C4-2B (cell line): ENCODE data around the gene CCDC85B.

Source experiments
- H3K27ac ChIP-seq: fragments of 450-650 bp; 2 replicates; pipeline ENCODE4 v1.5.1; 2017
- CTCF ChIP-seq: fragments of 450-650 bp; conservative IDR thresholded peaks from 2 replicates; pipeline ENCODE4 v1.5.1; 2017; ENCODE audit warnings: mild to moderate bottlenecking
- ZFX ChIP-seq: fragments of 450-650 bp; IDR thresholded peaks from 2 replicates; pipeline ENCODE4 v1.6.1; 2017

The CCDC85B gene

GRCh38 chr11:65895482-65895981, 5.1 kb downstream of the CCDC85B start:
- TF ChIP-seq ZFX: no peak
- TF ChIP-seq CTCF: no peak
- H3K27ac ChIP-seq: no peak overlapping the region

GRCh38 chr11:65896034-65896999, 5.8 kb downstream of the CCDC85B start:
- H3K27ac ChIP-seq: no peak overlapping the region

GRCh38 chr11:65897020-65897471, 6.6 kb downstream of the CCDC85B start:
- TF ChIP-seq CTCF (no peak), ZFX (no peak)
- H3K27ac ChIP-seq: no peak overlapping the region

More at GRCh38 chr11:65896034-65896999, 5.8 kb downstream of the CCDC85B start:
- TF ChIP-seq ZFX (no peak), CTCF (no peak)

- H3K27ac ChIP-seq: no peak overlapping the region
- TF ChIP-seq ZFX (no peak), CTCF (no peak)
Observed at GRCh38 chr11:65898656-65899355, 8.3 kb downstream of the CCDC85B start.

GRCh38 chr11:65899356-65900124, 9.1 kb downstream of the CCDC85B start:
- no peak for TF ChIP-seq ZFX
- TF ChIP-seq CTCF: no peak
- no peak overlapping the region; the same call in 1 of the 2 replicates for H3K27ac ChIP-seq

GRCh38 chr11:65900125-65900898, 9.8 kb downstream of the CCDC85B start, which contains the start of gene FOSL1:
TSS of gene FOSL1 (minus strand) at chr11:65900388. CDS start at chr11:65900339, 49 bp downstream.
- H3K27ac ChIP-seq: no peak within 1 kb of the TSS; the same call in 1 of the 2 replicates
- TF ChIP-seq ZFX (no peak), CTCF (no peak)
